Muscle layer of colon (tissue), 2 donors: ENCODE data around the gene USB1.

Source experiments
- H3K27ac ChIP-seq: one replicate; pipeline ENCODE4 v1.7.0; 2013; ENCODE audit warnings: low read depth, mild to moderate bottlenecking, low read length, moderate library complexity
- H3K27me3 ChIP-seq, 2 donors: one replicate each; pipeline ENCODE4 v1.7.0; 2013; ENCODE audit warnings: low read length in 2 of 2, mild to moderate bottlenecking in 2 of 2; ENCODE audit not compliant: insufficient read depth in 2 of 2, control insufficient read depth in 1 of 2
- H3K36me3 ChIP-seq: one replicate; pipeline ENCODE4 v1.7.0; 2013; ENCODE audit warnings: mild to moderate bottlenecking, low read length; ENCODE audit not compliant: insufficient read depth
- H3K4me1 ChIP-seq: one replicate; pipeline ENCODE4 v1.7.0; 2013; ENCODE audit warnings: mild to moderate bottlenecking, low read length; ENCODE audit not compliant: insufficient read depth
- H3K4me3 ChIP-seq, 2 donors: one replicate each; pipeline ENCODE4 v1.7.0; 2013; ENCODE audit warnings: low read length in 2 of 2, low read depth in 1 of 2, mild to moderate bottlenecking in 1 of 2, moderate library complexity in 1 of 2
- H3K9ac ChIP-seq: one replicate; pipeline ENCODE4 v1.7.0; 2013; ENCODE audit warnings: low read length
- H3K9me3 ChIP-seq: one replicate; pipeline ENCODE4 v1.7.0; 2013; ENCODE audit warnings: mild to moderate bottlenecking, low read length
- donor health status: abdominal sarcoma.
- donor health status: Adenocarcinoma of cecum.

Gene USB1

DNA sequence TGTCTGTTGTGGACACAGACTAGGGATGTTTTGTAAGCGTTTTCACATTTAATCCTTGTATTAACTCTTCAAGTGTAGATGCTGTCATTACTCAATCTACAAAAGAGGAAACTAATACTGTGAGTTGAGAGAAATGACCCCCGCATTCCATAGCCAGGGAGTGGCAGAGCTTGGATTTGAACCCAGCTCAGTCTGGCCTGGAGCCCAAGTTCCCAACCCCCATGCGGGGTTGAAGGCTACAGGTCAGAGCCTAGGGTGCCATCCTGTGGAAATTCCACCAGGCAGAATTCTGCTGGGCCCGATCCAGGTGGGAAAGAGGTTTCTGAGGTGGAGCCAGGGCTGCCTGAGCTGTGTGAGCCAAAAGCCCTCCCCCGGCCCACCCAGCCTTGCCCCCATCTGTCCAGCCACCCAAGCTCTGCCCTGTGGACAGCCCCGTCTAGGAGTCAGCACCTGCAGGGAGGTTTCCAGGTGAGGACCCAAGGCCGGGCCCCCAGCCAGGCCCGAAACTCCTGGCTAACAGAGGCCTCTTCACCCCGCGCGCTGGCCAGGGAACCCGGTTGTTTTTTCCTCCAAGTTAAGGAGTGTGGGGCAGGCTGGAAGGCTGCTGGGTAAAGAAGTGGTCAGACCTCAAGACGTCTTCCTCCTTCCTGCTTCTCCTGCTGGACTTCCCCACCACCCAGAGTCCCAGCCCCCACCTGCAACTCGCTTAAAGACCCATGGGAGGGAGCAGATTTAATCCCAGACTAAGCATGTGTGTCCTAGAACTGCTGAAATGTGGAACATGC lies 30.0 kb downstream of the USB1 start:
- no peak overlapping the region for H3K4me3 ChIP-seq
- peaks cover 10% of the 10 kb centered on the region for H3K4me1 ChIP-seq
- no peak overlapping the region for H3K27ac ChIP-seq
- no peaks in the 10 kb centered on the region for H3K27me3 ChIP-seq
- H3K36me3 ChIP-seq, result no peaks in the 10 kb centered on the region
- H3K9me3 ChIP-seq, result no peaks in the 10 kb centered on the region
- no peak overlapping the region for H3K9ac ChIP-seq

DNA sequence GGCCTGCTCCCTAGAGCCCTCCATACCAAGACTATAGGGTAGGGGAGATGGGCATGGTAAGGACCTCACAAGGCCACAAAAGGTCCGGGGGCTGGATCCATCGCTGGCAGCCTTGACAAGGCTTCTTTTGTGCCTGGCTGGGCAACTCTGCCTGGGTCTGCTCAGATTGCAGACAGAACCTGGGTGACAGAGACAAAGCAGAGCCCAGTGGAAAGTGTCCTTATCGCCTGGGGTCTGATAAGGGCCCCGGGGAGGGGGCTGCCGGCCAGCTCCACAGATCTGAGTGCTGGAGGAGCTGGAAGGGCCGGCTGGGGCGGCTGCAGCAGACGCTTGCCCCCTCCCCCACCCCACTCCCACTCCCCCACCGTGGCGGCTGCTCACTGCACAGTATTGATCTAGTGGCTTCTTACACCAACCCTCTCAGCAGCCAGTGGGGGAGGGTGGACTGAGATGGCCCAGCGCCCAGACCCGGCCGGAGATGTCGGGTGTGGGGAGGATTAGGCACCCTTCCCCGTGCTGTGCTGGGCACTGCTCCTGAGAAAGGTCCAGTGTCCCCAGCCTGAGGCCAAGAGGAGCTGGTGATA lies 31.6 kb downstream of the USB1 start:
- Histone ChIP-seq H3K36me3 (no peaks in the 10 kb centered on the region), H3K9me3 (no peaks in the 10 kb centered on the region), H3K4me1 (peaks cover 8% of the 10 kb centered on the region), H3K9ac (no peak overlapping the region), H3K4me3 (no peak overlapping the region), H3K27ac (no peak overlapping the region), H3K27me3 (no peaks in the 10 kb centered on the region)

- peaks cover 4% of the 10 kb centered on the region for H3K4me1 ChIP-seq
- H3K27me3 ChIP-seq, result no peaks in the 10 kb centered on the region
- no peak overlapping the region for H3K27ac ChIP-seq
- H3K9ac ChIP-seq, result no peak overlapping the region
- peaks cover 7% of the 10 kb centered on the region for H3K36me3 ChIP-seq
- no peaks in the 10 kb centered on the region for H3K9me3 ChIP-seq
- no peak overlapping the region for H3K4me3 ChIP-seq
Measured at GRCh38 chr16:58034128-58034685, 33.0 kb downstream of the USB1 start.

GRCh38 chr16:58034774-58035173 lies 33.6 kb downstream of the USB1 start:
- Histone ChIP-seq H3K4me3 (no peak overlapping the region), H3K27me3 (no peaks in the 10 kb centered on the region), H3K36me3 (peaks cover 7% of the 10 kb centered on the region), H3K9me3 (no peaks in the 10 kb centered on the region), H3K4me1 (peaks cover 4% of the 10 kb centered on the region), H3K27ac (no peak overlapping the region), H3K9ac (no peak overlapping the region)

DNA sequence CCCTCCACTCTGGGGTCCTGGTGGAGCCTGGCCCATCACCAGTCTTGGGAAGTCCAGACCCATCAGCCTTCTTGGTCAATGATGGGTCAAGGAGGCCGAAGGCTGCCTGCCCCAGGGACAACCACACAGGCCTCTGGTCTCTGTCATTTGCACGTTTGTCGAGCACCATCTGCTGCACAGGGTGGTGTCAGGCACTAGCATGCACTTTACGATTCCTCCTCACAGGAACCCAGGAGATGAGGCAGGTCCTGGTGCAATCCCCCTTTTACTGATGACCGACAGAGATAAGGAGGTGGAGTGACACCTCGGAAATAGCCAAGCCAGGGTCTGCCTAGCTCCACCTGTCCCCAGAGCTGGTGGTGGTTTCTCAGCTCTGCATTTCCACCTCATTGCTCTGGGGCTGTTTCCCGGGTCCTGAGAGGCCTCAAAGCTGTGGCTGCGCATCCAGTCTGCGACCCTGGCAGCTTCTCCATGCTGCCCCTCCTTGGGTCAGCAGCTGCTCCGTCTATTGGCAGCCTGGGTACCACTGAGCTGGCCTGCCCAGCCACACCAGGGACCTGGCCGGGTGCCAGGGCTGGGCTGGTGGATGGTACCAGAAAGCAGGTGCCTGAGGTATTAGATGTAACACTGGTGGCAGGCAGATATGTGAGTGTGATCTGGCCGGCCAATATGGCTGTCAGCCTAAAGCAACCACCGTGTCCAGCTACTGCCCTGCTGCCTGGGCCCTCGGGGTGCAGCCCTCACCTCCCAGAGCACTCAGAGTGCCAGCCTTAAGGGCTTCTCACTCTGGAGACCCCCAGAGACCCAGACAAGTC lies 34.4 kb downstream of the USB1 start:
- H3K9ac ChIP-seq, result no peak overlapping the region
- H3K9me3 ChIP-seq, result no peaks in the 10 kb centered on the region
- peaks cover 4% of the 10 kb centered on the region for H3K4me1 ChIP-seq
- no peak overlapping the region for H3K27ac ChIP-seq
- H3K4me3 ChIP-seq, result no peak overlapping the region
- H3K36me3 ChIP-seq, result peaks cover 7% of the 10 kb centered on the region
- H3K27me3 ChIP-seq, result no peaks in the 10 kb centered on the region

DNA sequence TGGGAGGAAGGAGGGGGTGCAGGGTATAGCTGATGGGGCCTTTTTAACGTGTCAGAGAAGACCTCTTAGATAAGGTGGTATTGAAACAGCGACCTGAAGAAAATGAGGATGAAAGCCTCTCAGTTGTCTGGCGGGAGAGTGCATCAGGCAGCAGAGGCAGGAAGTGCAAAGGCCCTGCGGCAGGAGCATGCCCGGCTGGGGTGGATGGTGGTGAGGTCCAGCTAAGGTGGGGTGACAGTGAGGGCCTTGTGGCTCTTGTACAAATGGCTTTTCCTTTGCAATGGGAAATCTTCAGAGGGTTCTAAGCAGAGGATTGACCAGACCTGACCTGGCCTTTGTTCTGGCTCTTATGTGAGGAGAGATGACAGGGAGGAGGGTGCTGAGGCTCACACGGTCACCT lies 35.7 kb downstream of the USB1 start:
- no peak overlapping the region for H3K9ac ChIP-seq
- no peaks in the 10 kb centered on the region for H3K27me3 ChIP-seq
- H3K4me3 ChIP-seq, result no peak overlapping the region
- H3K36me3 ChIP-seq, result peaks cover 7% of the 10 kb centered on the region
- H3K9me3 ChIP-seq, result no peaks in the 10 kb centered on the region
- H3K4me1 ChIP-seq, result peaks cover 4% of the 10 kb centered on the region
- no peak overlapping the region for H3K27ac ChIP-seq

DNA sequence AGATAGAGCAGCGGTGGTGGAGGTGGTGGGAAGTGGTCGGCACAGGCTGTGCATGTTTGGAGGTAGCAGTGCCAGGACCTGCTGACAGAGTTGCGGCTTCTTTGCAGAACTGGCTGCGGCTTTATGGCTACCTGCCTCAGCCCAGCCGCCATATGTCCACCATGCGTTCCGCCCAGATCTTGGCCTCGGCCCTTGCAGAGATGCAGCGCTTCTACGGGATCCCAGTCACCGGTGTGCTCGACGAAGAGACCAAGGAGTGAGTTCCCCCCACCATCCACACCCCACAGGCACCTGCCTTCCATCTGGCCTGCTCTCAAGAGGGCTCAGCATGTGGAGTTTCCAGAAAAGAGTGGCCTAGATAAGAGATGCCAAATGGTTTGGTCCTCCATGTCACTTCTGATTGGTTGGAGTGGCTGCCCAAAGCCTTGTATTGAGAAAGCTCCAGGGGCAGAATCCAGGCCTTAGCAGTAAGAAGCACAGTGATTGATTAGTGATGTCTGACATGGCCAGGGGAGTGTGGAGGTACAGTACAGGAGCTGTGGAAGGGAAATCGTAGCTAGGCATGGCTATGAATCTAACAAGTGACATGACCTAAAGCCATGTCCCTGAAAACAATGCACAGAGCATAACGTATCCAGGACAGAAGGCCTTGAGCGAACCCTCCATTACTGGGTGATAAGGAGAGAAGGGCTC lies 36.3 kb downstream of the USB1 start:
- no peaks in the 10 kb centered on the region for H3K9me3 ChIP-seq
- H3K27me3 ChIP-seq, result no peaks in the 10 kb centered on the region
- H3K27ac ChIP-seq, result no peak overlapping the region
- H3K36me3 ChIP-seq, result peaks cover 7% of the 10 kb centered on the region
- H3K9ac ChIP-seq, result no peak overlapping the region
- H3K4me3 ChIP-seq, result no peak overlapping the region
- peaks cover 4% of the 10 kb centered on the region for H3K4me1 ChIP-seq

DNA sequence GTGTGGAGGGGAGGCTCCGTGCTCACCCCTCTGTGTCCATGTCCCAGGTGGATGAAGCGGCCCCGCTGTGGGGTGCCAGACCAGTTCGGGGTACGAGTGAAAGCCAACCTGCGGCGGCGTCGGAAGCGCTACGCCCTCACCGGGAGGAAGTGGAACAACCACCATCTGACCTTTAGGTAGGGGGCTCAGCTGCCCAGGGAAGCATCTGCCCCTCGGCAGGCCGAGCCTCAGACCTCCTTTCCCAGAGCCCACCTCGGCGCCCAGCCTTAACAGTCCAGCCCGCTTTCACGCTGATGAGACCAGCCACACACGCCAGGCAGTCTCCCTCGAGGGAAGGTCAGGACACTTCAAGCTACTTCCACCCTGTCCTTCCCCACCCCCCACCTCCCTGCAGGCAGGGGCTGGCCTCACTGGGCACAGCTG lies 37.0 kb downstream of the USB1 start:
- Histone ChIP-seq H3K27ac (no peak overlapping the region), H3K4me1 (peaks cover under 1% of the 10 kb centered on the region), H3K4me3 (no peak overlapping the region), H3K27me3 (no peaks in the 10 kb centered on the region), H3K36me3 (peaks cover 7% of the 10 kb centered on the region), H3K9me3 (no peaks in the 10 kb centered on the region), H3K9ac (no peak overlapping the region)

DNA sequence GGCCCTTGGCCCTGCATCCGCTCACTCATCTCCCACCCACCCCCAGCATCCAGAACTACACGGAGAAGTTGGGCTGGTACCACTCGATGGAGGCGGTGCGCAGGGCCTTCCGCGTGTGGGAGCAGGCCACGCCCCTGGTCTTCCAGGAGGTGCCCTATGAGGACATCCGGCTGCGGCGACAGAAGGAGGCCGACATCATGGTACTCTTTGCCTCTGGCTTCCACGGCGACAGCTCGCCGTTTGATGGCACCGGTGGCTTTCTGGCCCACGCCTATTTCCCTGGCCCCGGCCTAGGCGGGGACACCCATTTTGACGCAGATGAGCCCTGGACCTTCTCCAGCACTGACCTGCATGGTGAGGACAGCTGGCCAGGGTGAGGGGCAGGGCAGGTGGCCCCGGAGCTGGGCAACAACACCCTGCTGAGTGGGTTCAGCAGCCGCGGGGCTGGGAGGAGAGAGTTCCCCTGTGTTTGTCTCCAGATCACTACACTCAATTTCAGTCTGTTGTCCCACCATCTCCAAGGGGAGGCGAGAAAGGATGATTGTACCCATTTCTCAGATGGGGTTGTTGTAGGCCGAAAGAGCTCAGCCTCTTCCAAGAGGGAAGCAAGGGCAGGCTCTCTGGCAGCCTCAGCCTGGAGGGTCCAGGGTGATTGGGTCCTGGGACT lies 38.8 kb downstream of the USB1 start:
- Histone ChIP-seq H3K9ac (no peak overlapping the region), H3K36me3 (peaks cover 7% of the 10 kb centered on the region), H3K27ac (no peak overlapping the region), H3K27me3 (no peaks in the 10 kb centered on the region), H3K4me1 (no peaks in the 10 kb centered on the region), H3K4me3 (no peak overlapping the region), H3K9me3 (no peaks in the 10 kb centered on the region)

GRCh38 chr16:58040496-58040846 lies 39.3 kb downstream of the USB1 start:
- Histone ChIP-seq H3K27me3 (no peaks in the 10 kb centered on the region), H3K36me3 (peaks cover 7% of the 10 kb centered on the region), H3K9ac (no peak overlapping the region), H3K27ac (no peak overlapping the region), H3K9me3 (no peaks in the 10 kb centered on the region), H3K4me1 (no peaks in the 10 kb centered on the region), H3K4me3 (no peak overlapping the region)
